WTC11 (cell line): ENCODE results near the gene TANGO6. TPM values are rescaled to one million over a fixed set of nuclear protein-coding genes. Genes with fewer than 3 reads are reported as not detected.
"Not testable (repeated sequence)": the region's sequence is repeated elsewhere in the genome, so short reads cannot be mapped to it uniquely, and the experiment has no call there.

Experiments
- ATAC-seq: fragments of 200-7000 bp; cut with Tn5 transposase; 2 replicates; pipeline ENCODE4 v1.10.0; 2021; ENCODE audit warnings: mild to moderate bottlenecking, moderate library complexity
- CTCF ChIA-PET: fragments of 300-600 bp; sonication (Branson Sonifier 250); formaldehyde crosslinking; loops from one replicate; lab custom pipeline; 2021; ENCODE audit warnings: antibody characterized with exemption; lab: Charles Lee
- POLR2A ChIA-PET: fragments of 350-600 bp; sonication (Branson Sonifier 250); formaldehyde crosslinking; loops from one replicate; lab custom pipeline; 2021; ENCODE audit warnings: antibody characterized with exemption; lab: Charles Lee
- DNase-seq: peaks from one replicate; pipeline ENCODE4 v3.0.0; 2021; ENCODE audit warnings: low spot score
- H3K27ac Mint-ChIP-seq: 2 replicates; pipeline ENCODE4 v1.8.0; 2021; ENCODE audit warnings: mixed read lengths
- H3K27me3 Mint-ChIP-seq: 2 replicates; pipeline ENCODE4 v1.8.0; 2021; ENCODE audit warnings: low read depth, mild to moderate bottlenecking, moderate library complexity, mixed read lengths
- H3K36me3 Mint-ChIP-seq: 2 replicates; pipeline ENCODE4 v1.8.0; 2021; ENCODE audit warnings: mixed read lengths
- H3K4me1 Mint-ChIP-seq: 2 replicates; pipeline ENCODE4 v1.8.0; 2022; ENCODE audit warnings: mixed read lengths
- H3K4me3 Mint-ChIP-seq: 2 replicates; pipeline ENCODE4 v1.8.0; 2021; ENCODE audit warnings: mild to moderate bottlenecking, moderate library complexity, mixed read lengths
- H3K9me3 Mint-ChIP-seq: 2 replicates; pipeline ENCODE4 v1.8.0; 2021; ENCODE audit warnings: mixed read lengths
- GABPB1 ChIP-seq: sonication (generic); formaldehyde crosslinking; IDR thresholded peaks from 2 replicates; pipeline ENCODE4 v1.8.1; 2023; ENCODE audit warnings: mild to moderate bottlenecking, missing genetic modification reagents
- HMGA2 ChIP-seq: fragments of 250-450 bp; sonication (Bioruptor Pico); IDR thresholded peaks from 2 replicates; pipeline ENCODE4 v1.4.0; 2021; ENCODE audit warnings: mild to moderate bottlenecking, moderate library complexity
- SMAD4 ChIP-seq: sonication (generic); formaldehyde crosslinking; IDR thresholded peaks from 2 replicates; pipeline ENCODE4 v1.8.0; 2022; ENCODE audit warnings: mild to moderate bottlenecking, missing genetic modification reagents
- TEAD4 ChIP-seq: sonication (generic); formaldehyde crosslinking; IDR thresholded peaks from 2 replicates; pipeline ENCODE4 v1.8.0; 2022; ENCODE audit warnings: mild to moderate bottlenecking, missing genetic modification reagents
- ZNF121 ChIP-seq: sonication (generic); formaldehyde crosslinking; IDR thresholded peaks from 2 replicates; pipeline ENCODE4 v1.8.0; 2023; ENCODE audit warnings: missing genetic modification reagents
- ZNF219 ChIP-seq: sonication (generic); formaldehyde crosslinking; IDR thresholded peaks from 2 replicates; pipeline ENCODE4 v1.8.0; 2023; ENCODE audit warnings: missing genetic modification reagents, mild to moderate bottlenecking, borderline replicate concordance
- ZNF416 ChIP-seq: fragments of 250-450 bp; sonication (Bioruptor Pico); IDR thresholded peaks from 2 replicates; pipeline ENCODE4 v1.9.0; 2021; ENCODE audit warnings: mild to moderate bottlenecking, inconsistent platforms
- total RNA-seq: library from RNA; stranded (reverse); gene quantifications from 3 replicates; pipeline ENCODE4 v1.2.3, GENCODE V29; 2021
- TF ChIP-seq, protein P1 (sequence below): sonication (generic); formaldehyde crosslinking; IDR thresholded peaks from 2 replicates; pipeline ENCODE4 v1.8.1; 2022; ENCODE audit warnings: mild to moderate bottlenecking, missing genetic modification reagents, moderate library complexity, borderline replicate concordance
- TF ChIP-seq, protein P2 (sequence below): sonication (generic); formaldehyde crosslinking; IDR thresholded peaks from 2 replicates; pipeline ENCODE4 v1.8.1; 2023; ENCODE audit warnings: mild to moderate bottlenecking, missing genetic modification reagents
- TF ChIP-seq, protein P3 (sequence below): sonication (generic); formaldehyde crosslinking; IDR thresholded peaks from 2 replicates; pipeline ENCODE4 v1.8.1; 2022; ENCODE audit warnings: low read depth, mild to moderate bottlenecking, moderate library complexity, missing genetic modification reagents, borderline replicate concordance
- TF ChIP-seq, protein P4 (sequence below): sonication (generic); formaldehyde crosslinking; conservative IDR thresholded peaks from 2 replicates; pipeline ENCODE4 v1.8.1; 2022; ENCODE audit warnings: mild to moderate bottlenecking, missing genetic modification reagents
- TF ChIP-seq, protein P5 (sequence below): sonication (generic); formaldehyde crosslinking; IDR thresholded peaks from 2 replicates; pipeline ENCODE4 v1.8.0; 2022; ENCODE audit warnings: mild to moderate bottlenecking, missing genetic modification reagents
- TF ChIP-seq, protein P6 (sequence below): sonication (generic); formaldehyde crosslinking; IDR thresholded peaks from 2 replicates; pipeline ENCODE4 v1.8.0; 2022; ENCODE audit warnings: mild to moderate bottlenecking, missing genetic modification reagents
- TF ChIP-seq, protein P7 (sequence below): sonication (generic); formaldehyde crosslinking; IDR thresholded peaks from 2 replicates; pipeline ENCODE4 v1.8.1; 2023; ENCODE audit warnings: mild to moderate bottlenecking, missing genetic modification reagents, moderate library complexity

Gene TANGO6
- total RNA-seq, 1 experiment from 2014 or later: 15.6 TPM

DNA sequence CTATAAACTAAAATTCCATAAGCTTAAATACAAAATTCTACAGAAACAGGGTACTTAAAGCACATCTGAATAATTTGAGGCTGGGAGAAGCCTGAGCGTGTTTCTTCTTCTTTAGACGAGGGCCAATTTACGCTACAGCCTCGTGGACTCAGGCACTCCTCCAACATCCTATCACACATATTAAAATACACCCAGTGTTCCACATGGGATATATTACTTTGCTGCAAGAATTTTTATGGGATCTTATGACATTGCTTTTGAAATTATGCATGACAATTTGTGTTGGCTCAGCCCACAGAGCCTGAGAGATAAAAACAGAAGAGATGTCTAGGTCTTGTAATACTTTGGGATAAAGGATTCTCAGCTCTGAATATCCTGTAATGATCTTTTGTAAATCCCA, 3.5 kb upstream of the TANGO6 start:
- Mint-ChIP-seq H3K4me3 (no peak overlapping the region), H3K9me3 (no peaks in the 10 kb centered on the region), H3K27me3 (no peaks in the 10 kb centered on the region)
- DNase-seq: no peak
- TF ChIP-seq, protein P1, sequence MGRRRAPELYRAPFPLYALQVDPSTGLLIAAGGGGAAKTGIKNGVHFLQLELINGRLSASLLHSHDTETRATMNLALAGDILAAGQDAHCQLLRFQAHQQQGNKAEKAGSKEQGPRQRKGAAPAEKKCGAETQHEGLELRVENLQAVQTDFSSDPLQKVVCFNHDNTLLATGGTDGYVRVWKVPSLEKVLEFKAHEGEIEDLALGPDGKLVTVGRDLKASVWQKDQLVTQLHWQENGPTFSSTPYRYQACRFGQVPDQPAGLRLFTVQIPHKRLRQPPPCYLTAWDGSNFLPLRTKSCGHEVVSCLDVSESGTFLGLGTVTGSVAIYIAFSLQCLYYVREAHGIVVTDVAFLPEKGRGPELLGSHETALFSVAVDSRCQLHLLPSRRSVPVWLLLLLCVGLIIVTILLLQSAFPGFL: no peak
- no peak for TF ChIP-seq TEAD4 (CRISPR knock-in tag)
- TF ChIP-seq, protein P2, sequence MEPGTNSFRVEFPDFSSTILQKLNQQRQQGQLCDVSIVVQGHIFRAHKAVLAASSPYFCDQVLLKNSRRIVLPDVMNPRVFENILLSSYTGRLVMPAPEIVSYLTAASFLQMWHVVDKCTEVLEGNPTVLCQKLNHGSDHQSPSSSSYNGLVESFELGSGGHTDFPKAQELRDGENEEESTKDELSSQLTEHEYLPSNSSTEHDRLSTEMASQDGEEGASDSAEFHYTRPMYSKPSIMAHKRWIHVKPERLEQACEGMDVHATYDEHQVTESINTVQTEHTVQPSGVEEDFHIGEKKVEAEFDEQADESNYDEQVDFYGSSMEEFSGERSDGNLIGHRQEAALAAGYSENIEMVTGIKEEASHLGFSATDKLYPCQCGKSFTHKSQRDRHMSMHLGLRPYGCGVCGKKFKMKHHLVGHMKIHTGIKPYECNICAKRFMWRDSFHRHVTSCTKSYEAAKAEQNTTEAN (CRISPR knock-in tag): no peak
- no peak for TF ChIP-seq ZNF121 (CRISPR knock-in tag)
- TF ChIP-seq, protein P3, sequence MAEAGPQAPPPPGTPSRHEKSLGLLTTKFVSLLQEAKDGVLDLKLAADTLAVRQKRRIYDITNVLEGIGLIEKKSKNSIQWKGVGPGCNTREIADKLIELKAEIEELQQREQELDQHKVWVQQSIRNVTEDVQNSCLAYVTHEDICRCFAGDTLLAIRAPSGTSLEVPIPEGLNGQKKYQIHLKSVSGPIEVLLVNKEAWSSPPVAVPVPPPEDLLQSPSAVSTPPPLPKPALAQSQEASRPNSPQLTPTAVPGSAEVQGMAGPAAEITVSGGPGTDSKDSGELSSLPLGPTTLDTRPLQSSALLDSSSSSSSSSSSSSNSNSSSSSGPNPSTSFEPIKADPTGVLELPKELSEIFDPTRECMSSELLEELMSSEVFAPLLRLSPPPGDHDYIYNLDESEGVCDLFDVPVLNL (CRISPR knock-in tag): no peak
- TF ChIP-seq ZNF416 (CRISPR knock-in tag): no peak
- TF ChIP-seq, protein P4, sequence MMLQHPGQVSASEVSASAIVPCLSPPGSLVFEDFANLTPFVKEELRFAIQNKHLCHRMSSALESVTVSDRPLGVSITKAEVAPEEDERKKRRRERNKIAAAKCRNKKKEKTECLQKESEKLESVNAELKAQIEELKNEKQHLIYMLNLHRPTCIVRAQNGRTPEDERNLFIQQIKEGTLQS (CRISPR knock-in tag): no peak
- no peak for TF ChIP-seq SMAD4 (CRISPR knock-in tag)
- no peak for TF ChIP-seq HMGA2
- TF ChIP-seq ZNF219 (CRISPR knock-in tag): no peak
- TF ChIP-seq, all 79 proteins: peak for 0
- H3K36me3 Mint-ChIP-seq: peaks cover 18% of the 10 kb centered on the region
- H3K27ac Mint-ChIP-seq: no peak overlapping the region
- H3K4me1 Mint-ChIP-seq: peaks cover 8% of the 10 kb centered on the region
- POLR2A ChIA-PET: no interaction called here
- ATAC-seq: no peak
- CTCF ChIA-PET: interaction anchor here (0.7 kb wide), 1 partner anchor 249 kb away, joined by 3 read pairs; no protein-coding TSS in a partner anchor

DNA sequence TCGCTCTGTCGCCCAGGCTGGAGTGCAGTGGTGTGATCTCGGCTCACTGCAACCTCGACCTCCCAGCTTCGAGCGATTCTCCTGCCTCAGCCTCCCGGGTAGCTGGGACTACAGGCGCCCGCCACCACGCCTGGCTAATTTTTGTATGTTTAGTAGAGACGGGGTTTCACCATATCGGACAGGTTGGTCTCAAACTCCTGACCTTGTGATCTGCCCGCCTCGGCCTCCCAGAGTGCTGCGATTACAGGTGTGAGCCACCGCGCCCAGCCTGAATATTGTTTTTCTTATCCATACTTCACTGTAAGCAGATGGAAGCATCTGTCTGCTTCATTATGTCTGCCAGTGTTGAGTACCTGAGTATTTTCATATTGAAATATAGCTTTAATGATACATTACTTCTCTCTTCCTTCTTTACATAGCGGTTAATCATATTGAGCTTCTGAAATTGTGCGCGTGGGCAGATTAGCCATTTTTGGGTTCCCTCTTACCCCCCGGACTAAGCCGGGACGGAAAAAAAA, 308 bp upstream of the TANGO6 start:
- POLR2A ChIA-PET, H3K36me3 Mint-ChIP-seq, ATAC-seq, H3K9me3 Mint-ChIP-seq, DNase-seq, H3K27me3 Mint-ChIP-seq: not testable (repeated sequence)
- Mint-ChIP-seq H3K27ac (0 out of 2 replicates have a peak overlapping the region, but pooled peaks have one; percentile 86), H3K4me1 (peaks cover 10% of the 10 kb centered on the region), H3K4me3 (peak overlapping the region; percentile 72)
- CTCF ChIA-PET: interaction anchor here (0.8 kb wide), 1 partner anchor 278 kb away, joined by 5 read pairs; no protein-coding TSS in a partner anchor

DNA sequence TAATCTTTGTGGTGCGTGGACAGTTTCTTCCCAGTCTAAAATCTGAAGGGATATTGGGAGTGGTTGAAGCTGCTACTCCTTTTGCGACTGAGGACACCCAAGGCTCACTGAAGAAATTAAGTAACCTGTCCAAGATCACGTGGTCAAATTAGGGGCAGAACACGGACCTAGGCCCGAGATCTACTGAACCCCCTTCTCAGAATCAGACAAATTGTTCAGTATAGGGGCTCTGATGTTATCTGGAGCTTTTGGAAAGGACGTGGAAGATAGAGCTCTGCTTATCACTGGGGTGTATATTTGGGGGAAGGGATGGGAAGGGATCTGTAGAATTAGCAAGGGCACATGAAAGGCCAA, 857 bp downstream of the TANGO6 start:
- CTCF ChIA-PET: interaction anchor here (0.6 to 1.7 kb wide), 12 partner anchors 50 to 581 kb away, joined by 3 to 9 read pairs (median 4); no protein-coding TSS in a partner anchor
- no peaks in the 10 kb centered on the region for H3K9me3 Mint-ChIP-seq
- peaks cover 13% of the 10 kb centered on the region for H3K4me1 Mint-ChIP-seq
- H3K27me3 Mint-ChIP-seq: no peaks in the 10 kb centered on the region
- POLR2A ChIA-PET: interaction anchor here (0.5 kb wide), 1 partner anchor 107 kb away, joined by 3 read pairs; no protein-coding TSS in a partner anchor
- peak overlapping the region; percentile 24; the same call in 1 of the 2 replicates for H3K27ac Mint-ChIP-seq
- H3K4me3 Mint-ChIP-seq: peak overlapping the region; percentile 72
- ATAC-seq (no peak; the same call in 1 of the 2 replicates), DNase-seq (no peak)
- no peaks in the 10 kb centered on the region for H3K36me3 Mint-ChIP-seq
- TF ChIP-seq, protein P5, sequence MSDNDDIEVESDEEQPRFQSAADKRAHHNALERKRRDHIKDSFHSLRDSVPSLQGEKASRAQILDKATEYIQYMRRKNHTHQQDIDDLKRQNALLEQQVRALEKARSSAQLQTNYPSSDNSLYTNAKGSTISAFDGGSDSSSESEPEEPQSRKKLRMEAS (CRISPR knock-in tag): peak; percentile 1; the same call in 1 of the 2 replicates
- TF ChIP-seq, protein P6, sequence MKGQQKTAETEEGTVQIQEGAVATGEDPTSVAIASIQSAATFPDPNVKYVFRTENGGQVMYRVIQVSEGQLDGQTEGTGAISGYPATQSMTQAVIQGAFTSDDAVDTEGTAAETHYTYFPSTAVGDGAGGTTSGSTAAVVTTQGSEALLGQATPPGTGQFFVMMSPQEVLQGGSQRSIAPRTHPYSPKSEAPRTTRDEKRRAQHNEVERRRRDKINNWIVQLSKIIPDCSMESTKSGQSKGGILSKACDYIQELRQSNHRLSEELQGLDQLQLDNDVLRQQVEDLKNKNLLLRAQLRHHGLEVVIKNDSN (CRISPR knock-in tag): peak; percentile 82
- no peak for TF ChIP-seq GABPB1 (CRISPR knock-in tag)
- TF ChIP-seq, protein P7, sequence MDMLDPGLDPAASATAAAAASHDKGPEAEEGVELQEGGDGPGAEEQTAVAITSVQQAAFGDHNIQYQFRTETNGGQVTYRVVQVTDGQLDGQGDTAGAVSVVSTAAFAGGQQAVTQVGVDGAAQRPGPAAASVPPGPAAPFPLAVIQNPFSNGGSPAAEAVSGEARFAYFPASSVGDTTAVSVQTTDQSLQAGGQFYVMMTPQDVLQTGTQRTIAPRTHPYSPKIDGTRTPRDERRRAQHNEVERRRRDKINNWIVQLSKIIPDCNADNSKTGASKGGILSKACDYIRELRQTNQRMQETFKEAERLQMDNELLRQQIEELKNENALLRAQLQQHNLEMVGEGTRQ (CRISPR knock-in tag): peak; percentile 79
